C4-2B (cell line): ENCODE results near the gene MICAL3.

ENCODE experiments used
- ZFX ChIP-seq: fragments of 450-650 bp; IDR thresholded peaks from 2 replicates; pipeline ENCODE4 v1.6.1; 2017
- TF ChIP-seq, protein P1 (sequence below): fragments of 450-650 bp; conservative IDR thresholded peaks from 2 replicates; pipeline ENCODE4 v1.5.1; 2017; ENCODE audit warnings: mild to moderate bottlenecking

DNA sequence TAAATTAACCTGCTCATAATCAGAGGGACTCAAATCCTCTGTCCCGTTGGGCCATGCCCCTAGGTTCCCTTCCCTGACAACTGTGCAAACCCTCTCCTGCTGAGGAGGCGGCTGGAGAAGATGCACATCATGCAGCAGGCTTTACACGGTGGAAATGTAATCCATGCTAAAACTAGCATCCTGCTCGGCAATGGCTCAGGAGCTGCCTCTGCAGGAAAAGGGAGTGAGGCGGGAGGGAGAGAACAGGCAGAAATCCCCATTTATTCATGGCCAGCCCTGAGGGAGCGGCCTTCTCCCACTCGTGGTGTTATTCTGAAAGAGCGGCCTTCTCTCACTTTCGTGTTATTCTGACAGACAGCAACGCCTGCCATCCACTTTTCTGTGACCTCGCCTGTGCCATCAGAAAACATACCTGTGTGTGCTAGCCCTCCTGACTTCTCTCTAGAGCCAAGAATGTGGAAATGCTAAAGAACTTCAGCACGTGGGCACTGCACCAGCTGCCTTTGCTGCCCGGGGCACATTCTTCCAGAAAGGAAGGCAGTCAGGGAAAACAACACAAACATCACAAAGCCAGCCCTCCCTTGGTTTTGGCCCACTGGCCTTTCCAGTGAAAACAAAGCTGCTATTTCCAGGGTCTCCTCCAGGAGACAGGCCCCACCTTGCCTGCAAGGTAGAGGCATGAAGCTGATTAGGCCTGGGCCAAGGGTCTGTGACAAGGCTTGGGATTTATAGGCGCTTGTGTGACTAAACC lies 187.2 kb downstream of the MICAL3 start:
- TF ChIP-seq, protein P1, sequence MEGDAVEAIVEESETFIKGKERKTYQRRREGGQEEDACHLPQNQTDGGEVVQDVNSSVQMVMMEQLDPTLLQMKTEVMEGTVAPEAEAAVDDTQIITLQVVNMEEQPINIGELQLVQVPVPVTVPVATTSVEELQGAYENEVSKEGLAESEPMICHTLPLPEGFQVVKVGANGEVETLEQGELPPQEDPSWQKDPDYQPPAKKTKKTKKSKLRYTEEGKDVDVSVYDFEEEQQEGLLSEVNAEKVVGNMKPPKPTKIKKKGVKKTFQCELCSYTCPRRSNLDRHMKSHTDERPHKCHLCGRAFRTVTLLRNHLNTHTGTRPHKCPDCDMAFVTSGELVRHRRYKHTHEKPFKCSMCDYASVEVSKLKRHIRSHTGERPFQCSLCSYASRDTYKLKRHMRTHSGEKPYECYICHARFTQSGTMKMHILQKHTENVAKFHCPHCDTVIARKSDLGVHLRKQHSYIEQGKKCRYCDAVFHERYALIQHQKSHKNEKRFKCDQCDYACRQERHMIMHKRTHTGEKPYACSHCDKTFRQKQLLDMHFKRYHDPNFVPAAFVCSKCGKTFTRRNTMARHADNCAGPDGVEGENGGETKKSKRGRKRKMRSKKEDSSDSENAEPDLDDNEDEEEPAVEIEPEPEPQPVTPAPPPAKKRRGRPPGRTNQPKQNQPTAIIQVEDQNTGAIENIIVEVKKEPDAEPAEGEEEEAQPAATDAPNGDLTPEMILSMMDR, result no peak
- no peak for TF ChIP-seq ZFX
